DMS153 treated with DMSO at 0.1 percent for 48 hours (cell line): ENCODE results near the gene ERICH6.
"Not testable (repeated sequence)": the region's sequence is repeated elsewhere in the genome, so short reads cannot be mapped to it uniquely, and the experiment has no call there.

Experiments used
- DNase-seq: peaks from one replicate; lab custom pipeline; 2025; ENCODE audit not compliant: unreplicated experiment; lab: John Stamatoyannopoulos, UW

ERICH6 gene

GRCh38 chr3:150682824-150683223 lies 20.9 kb downstream of the ERICH6 start:
- no peak for DNase-seq

DNA sequence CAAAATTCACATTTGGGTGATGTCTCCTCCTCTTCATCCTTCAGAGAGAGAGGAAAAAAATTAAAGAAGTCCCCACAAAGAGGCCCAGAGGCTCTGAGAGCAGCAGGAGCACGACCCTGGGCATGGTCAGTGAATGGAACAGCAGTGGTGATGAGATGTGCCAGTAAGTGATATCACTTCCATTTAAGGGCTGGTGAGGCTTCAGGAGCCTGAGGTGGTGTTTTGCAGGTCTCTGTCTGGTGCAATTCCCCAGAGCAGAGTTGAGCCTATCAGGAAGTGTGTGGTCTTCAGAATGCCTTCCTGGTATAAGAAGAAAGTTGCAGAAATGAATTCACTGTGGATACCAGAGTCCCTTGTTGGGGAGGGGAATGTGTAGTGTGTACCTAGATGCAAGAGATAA lies 21.4 kb downstream of the ERICH6 start:
- no peak for DNase-seq

DNA sequence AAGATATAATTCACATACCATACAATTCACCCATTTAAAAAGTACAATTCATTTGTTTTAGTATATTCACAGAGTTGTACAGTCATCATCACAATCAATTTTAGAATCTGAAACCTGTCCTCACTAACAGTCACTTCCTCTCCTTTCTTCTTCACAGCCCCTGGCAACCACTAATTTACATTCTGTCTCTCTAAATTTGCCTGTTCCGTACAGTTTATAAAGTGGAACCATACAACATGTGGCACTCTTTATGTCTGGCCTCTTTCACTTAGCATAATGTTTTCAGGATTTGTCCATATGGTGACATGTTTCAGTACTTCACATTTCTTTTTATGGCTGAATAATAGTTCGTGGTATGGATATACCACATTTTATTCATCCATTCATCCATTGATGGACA lies 22.7 kb downstream of the ERICH6 start:
- DNase-seq, result no peak

DNA sequence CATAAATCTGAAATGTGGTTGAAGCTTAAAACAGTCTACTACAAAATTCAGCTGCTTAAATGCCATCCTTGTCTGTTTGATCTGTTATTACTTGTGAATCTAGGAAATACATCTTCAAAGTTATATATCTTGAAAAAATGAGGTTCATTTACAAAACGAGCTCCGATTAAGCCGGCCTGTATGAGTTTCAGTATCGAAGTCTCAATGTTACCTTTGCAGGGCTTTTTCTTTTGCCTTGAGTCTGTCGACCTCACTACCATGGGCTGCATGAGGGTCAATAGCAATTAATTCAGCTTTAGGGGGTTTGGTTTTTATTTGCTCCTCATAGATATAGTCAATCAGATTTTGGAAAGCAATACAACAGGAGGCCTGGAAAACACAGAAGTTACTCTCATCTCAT lies 23.2 kb downstream of the ERICH6 start:
- DNase-seq, result no peak

DNA sequence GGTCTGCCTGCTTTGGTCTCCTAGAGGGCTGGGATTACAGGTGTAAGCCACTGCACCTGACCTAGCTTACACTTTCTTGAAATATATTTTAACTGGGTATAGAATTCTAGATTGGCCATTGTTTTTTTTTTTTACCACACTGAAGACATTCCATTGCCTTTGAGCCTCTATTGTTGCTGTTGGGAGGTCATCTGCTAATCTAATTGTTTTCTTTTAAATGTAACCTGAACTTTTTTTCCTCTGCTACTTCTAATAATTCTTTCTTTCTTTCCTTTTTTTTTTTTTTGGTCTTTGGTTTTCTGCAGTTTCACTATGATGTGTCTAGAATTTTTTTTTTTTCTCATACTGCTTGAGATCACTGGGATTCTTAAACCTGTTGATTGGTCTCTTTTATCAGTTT lies 28.1 kb downstream of the ERICH6 start:
- no peak for DNase-seq

- no peak for DNase-seq
Observed at GRCh38 chr3:150673966-150674365, 29.8 kb downstream of the ERICH6 start.

DNA sequence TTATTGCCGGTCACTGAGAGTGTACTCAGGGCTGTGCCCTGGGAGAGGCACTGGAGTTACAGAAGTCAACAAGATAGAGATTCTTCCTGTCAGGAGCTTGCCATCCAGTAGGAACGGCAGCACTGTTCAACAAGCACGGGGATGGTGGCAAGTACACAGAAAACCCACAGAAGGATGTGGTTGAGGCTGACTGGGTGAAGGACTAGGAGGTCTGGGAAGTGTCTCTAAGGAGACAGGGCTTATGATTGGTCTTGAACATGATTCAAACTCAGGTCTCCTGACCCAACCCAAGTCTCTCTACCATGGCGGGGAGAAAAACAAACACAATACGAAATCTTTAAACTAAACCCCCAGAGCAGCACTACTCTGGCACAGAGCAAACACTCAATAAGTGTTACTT lies 37.6 kb downstream of the ERICH6 start:
- DNase-seq, result no peak

DNA sequence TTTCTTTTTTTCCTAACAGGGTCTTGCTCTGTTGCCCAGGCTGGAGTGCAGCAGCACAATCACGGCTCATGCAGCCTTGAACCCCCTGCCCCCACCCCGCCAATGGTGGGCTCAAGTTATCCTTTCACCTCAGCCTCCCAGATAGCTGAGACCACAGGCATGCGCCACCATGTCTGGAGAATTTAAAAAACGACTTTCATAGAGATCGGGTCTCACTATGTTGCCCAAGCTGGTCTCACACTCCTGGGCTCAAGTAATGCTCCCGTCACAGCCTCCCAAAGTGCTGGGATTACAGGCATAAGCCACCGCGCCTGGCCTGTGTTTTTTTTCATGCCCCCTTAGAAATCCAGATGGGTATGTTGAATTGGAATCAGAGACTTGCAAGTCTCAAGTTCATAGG lies 40.3 kb downstream of the ERICH6 start:
- no peak for DNase-seq

DNA sequence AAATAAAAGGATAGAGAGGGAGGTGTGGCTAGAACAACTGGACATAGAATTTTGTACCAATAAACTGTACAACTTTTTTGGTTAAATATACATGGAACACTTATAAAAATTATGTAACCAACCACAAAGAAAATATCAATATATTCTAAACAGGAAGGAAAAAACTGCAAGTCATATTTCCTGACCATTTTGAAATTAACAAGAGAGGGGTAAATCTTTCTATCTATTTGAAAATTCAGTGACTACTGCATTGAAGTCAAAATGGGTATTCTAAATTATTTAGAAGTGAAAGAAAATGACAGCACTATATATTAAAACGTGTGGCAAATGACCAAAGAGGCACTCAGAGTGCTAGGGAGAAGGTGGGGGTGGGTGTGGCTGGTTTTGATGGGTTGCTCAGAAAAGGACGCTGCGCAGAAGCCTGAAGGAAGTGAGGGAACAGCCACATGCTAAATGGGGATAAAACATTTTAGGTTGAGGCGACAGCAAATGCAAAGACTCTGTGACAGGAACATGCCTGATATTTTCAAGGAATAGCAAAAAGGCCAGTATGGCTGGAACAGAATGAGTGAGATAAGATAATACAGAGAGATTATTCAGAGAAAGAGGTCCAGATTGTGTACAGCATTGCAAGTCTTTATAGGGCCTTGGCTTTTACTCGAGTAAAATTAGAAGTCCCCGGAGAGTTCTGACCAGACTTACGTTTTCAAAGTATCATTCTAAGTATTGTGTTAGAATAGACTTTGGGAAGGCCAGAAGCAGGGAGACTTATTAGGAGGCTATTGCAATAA lies 41.1 kb downstream of the ERICH6 start:
- DNase-seq, result no peak

DNA sequence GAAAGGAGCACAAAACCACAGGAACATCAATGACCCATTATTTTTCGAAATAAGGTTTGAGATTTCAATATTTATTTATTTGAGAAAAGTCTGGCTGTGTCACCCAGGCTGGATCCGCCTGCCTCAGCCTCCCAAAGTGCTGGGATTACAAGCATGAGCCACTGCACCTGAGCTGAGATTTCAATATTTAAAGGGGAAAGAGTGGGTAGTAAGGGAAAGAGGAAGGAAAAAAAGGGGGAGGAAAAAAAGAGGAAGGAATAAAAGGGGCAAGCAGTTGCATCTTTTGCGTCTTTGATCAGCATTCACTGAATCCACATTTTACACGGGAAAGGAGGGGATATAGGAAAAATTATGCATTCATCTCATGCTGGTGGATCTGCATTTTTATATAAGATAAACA lies 47.4 kb downstream of the ERICH6 start:
- no peak for DNase-seq

DNA sequence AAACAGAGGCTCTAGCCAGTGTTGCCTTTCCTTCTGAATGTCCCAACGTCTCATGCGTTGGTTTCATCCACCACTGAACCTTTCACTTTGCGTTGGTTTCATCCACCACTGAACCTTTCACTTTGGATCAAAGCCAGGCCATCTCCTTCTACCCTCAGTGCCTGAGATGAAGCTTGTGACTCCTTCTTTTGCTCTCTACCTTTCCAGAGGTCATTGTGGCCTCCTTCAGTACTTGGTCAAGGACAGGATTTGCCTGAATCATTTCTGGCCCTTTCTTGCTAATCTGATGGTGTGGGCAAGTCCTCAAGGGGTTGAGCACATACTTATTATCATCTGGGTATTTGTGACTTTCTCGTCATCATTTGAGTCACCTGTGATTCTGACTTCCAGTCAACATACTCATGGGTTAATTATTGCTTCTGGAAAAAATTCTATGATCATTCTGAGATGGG lies 50.6 kb downstream of the ERICH6 start:
- no peak for DNase-seq

GRCh38 chr3:150640256-150640655 lies 63.5 kb downstream of the ERICH6 start:
- DNase-seq, result no peak

DNA sequence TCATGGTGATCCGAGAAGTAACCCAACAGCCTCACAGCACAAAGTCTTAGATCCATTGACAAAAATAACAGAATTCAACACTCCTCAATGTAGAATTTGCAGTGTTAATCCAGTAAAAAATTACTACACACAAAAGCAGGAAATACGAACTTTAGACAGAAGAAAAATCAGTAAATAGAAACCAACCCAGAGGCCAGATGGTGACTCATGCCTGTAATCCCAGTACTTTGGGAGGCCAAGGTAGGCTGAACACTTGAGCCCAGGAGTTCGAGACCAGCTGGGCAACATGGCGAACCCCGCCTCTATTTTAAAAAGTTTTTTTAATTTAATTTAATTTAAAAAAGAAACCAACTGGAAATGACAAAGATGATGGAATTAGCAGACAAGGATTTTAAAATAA lies 64.5 kb downstream of the ERICH6 start:
- no peak for DNase-seq

- no peak for DNase-seq
Observed at GRCh38 chr3:150636258-150636657, 67.5 kb downstream of the ERICH6 start.

GRCh38 chr3:150635526-150635925 lies 68.2 kb downstream of the ERICH6 start:
- no peak for DNase-seq

DNA sequence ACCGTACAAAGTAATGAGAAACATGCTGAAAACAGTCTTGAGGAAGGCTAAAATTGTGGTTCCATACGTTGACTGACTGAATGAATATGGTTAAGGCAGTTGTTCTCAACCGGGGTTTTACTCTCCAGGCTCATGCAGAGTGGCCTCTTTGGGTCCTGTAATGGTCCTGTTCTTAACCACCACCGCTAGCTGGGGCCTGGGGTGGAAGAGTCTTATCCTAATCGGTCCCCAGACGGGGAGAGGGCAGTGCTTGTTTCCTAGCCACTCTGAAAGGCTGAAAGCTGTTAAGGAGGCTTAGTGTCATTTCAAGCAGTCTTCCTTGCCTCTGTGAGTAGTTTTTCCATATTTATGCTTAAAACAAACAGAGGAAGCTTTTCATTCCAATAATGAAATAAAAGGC lies 68.6 kb downstream of the ERICH6 start:
- DNase-seq, result no peak

GRCh38 chr3:150631515-150632221 lies 72.1 kb downstream of the ERICH6 start:
- no peak for DNase-seq

GRCh38 chr3:150627557-150627956 lies 76.2 kb downstream of the ERICH6 start:
- DNase-seq, result no peak

GRCh38 chr3:150626148-150626930 lies 77.4 kb downstream of the ERICH6 start:
- DNase-seq, result no peak

DNA sequence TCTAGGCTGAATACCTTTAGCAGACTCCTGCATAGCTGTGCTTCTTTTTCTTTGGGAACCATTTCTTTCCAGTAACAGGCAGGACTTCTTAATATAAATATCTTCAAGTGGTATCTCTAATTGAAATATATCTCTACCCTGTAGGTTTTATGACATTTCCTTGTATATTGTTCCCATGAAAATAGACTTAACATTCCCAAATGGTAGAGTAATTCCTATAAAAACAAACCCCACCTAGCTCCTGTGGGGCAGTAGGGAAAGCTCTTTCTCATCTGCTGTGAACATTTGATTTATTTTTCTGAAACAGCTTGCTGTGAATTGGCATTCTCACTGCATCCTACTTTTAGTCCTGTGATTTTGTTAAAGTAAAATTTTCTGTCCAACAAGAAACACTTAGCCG lies 79.8 kb downstream of the ERICH6 start:
- no peak for DNase-seq

GRCh38 chr3:150622955-150623354 lies 80.8 kb downstream of the ERICH6 start:
- DNase-seq, result not testable (repeated sequence)
